Ovary (tissue), 9 donors: ENCODE results near the gene ADCK1. TPM values are rescaled to one million over a fixed set of nuclear protein-coding genes. Genes with fewer than 3 reads are reported as not detected.
A peak's percentile ranks its signal among the peaks of the same experiment; 100 is the strongest.

Experiments used
- DNase-seq, 5 donors: peaks; one replicate each; pipeline ENCODE4 v3.0.0-alpha.2; 2019 to 2020
- H3K27ac ChIP-seq, 2 donors: fragments of 200-600 bp; one replicate each; pipeline versions ENCODE4 v1.5.1 to v1.8.0; 2019 to 2022
- H3K27me3 ChIP-seq: fragments of 200-600 bp; one replicate; pipeline ENCODE4 v1.8.0; 2022
- H3K36me3 ChIP-seq: fragments of 200-600 bp; sonication (generic); one replicate; pipeline ENCODE4 v1.5.1; 2019
- H3K4me1 ChIP-seq: one replicate; pipeline ENCODE4 v1.8.1; 2013; ENCODE audit warnings: mild to moderate bottlenecking, moderate library complexity; ENCODE audit not compliant: insufficient read depth
- H3K4me3 ChIP-seq: fragments of 200-600 bp; sonication (generic); one replicate; pipeline ENCODE4 v1.5.1; 2017
- H3K9me3 ChIP-seq, 2 donors: fragments of 200-600 bp in 1 of 2; sonication (generic) in 1 of 2; one replicate each; pipeline versions ENCODE4 v1.5.1 to v1.8.1; 2013 to 2019; ENCODE audit warnings: mild to moderate bottlenecking in 1 of 2, moderate library complexity in 1 of 2
- EP300 ChIP-seq: sonication (generic); formaldehyde crosslinking; IDR thresholded peaks from one replicate; pipeline ENCODE4 v1.6.1; 2017; ENCODE audit warnings: antibody characterized with exemption
- POLR2A ChIP-seq: fragments of 450-650 bp; IDR thresholded peaks from one replicate; pipeline ENCODE4 v1.6.1; 2017; ENCODE audit warnings: antibody characterized with exemption, mild to moderate bottlenecking, moderate library complexity
- WGBS, 3 donors: extraction: QIAGEN DNeasy Blood & Tissue Kit in 1 of 3; methylation state at CpG; one replicate each; pipeline versions ENCODE4 v1.1.5 to v1.1.7; 2013 to 2017; 5-methylcytosine and 5-hydroxymethylcytosine counted together
- intact Hi-C, 4 donors: fragments of 100-400 bp; cut with DNase I; formaldehyde crosslinking; loops; one replicate each; pipeline versions ENCODE4 v1.11.0 to v1.15.1; 2022 to 2023
- polyA plus RNA-seq, 2 donors: library from polyadenylated mRNA; stranded (reverse); fragments of 200-250 nt in 1 of 2; fragments of 350-450 nt in 1 of 2; fragmentation: Illumina TruSeq in 1 of 2; extraction: RNeasy Lipid Tissue Mini Kit (QIAGEN cat#74804) in 1 of 2; gene quantifications; one replicate each; pipeline ENCODE4 v1.2.3, GENCODE V29; 2013 to 2014
- small RNA-seq: library from RNA; depleted of rRNA; stranded (forward); fragments of <200 nt; gene quantifications from one replicate; pipeline ENCODE3, GENCODE V24; 2016
- total RNA-seq, 7 donors: library from RNA; depleted of rRNA in 2 of 7; stranded (reverse); fragments of >200 nt in 2 of 7; fragmentation: NEBNext Ultra II Directional in 3 of 7; extraction: Animal tissue kit (Norgen Biotek cat#: 25700) in 3 of 7; gene quantifications; one replicate each; pipeline versions ENCODE4 v1.1.0 to v1.2.4, GENCODE V29; 2016 to 2023
- TF ChIP-seq, protein P1 (sequence below), 3 donors: fragments of 450-650 bp in 2 of 3; fragments of 200-600 bp in 1 of 3; IDR thresholded peaks; one replicate each; pipeline versions ENCODE4 v1.5.1 to v1.8.0; 2016 to 2022; ENCODE audit warnings: antibody characterized with exemption in 3 of 3, mild to moderate bottlenecking in 1 of 3
- donor health status: DM: no; HTN: no; CAD: no; lungs with moderate emphysema.
- donor health status: DM: no; HTN: no; CAD: no.
- donor health status: Bipolar disorder and iron deficiency.
- donor health status: DM: yes; HTN: yes; CAD: no.
- donor health status: DM: no; HTN: no; CAD: no.
- donor health status: DM: yes; HTN: yes; CAD: no.

The ADCK1 gene
- total and polyA plus RNA-seq, 9 donors = 1.7 to 7.9 (median 6.8) TPM

DNA sequence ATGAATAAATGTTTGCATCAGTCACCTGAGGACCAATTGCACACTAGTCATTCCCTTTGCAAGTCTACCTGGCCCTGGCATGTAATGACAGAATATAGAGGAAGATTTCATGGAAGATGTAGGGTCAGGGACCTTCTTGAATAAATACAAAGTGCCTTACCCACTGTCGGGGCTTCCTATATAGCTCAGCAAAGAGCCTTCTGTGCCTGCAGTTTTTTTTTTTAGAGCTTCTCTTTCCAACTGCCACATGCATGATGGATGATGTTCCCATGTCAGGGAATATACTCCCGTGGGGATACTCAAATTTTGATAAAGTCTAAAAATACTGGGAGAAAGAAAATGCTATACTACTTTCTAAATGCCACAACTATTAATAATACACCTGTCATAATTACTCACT, 176.7 kb downstream of the ADCK1 start:
- Histone ChIP-seq H3K4me3 (no peak overlapping the region), H3K27ac (no peak overlapping the region), H3K27me3 (no peaks in the 10 kb centered on the region), H3K9me3 (no peaks in the 10 kb centered on the region), H3K36me3 (no peaks in the 10 kb centered on the region), H3K4me1 (no peaks in the 10 kb centered on the region)
- no peak for DNase-seq
- 24 to 41% (median 26%) methylated on average over 2 of the region's 2 CpGs for WGBS, 3 donors
- TF ChIP-seq, protein P1, sequence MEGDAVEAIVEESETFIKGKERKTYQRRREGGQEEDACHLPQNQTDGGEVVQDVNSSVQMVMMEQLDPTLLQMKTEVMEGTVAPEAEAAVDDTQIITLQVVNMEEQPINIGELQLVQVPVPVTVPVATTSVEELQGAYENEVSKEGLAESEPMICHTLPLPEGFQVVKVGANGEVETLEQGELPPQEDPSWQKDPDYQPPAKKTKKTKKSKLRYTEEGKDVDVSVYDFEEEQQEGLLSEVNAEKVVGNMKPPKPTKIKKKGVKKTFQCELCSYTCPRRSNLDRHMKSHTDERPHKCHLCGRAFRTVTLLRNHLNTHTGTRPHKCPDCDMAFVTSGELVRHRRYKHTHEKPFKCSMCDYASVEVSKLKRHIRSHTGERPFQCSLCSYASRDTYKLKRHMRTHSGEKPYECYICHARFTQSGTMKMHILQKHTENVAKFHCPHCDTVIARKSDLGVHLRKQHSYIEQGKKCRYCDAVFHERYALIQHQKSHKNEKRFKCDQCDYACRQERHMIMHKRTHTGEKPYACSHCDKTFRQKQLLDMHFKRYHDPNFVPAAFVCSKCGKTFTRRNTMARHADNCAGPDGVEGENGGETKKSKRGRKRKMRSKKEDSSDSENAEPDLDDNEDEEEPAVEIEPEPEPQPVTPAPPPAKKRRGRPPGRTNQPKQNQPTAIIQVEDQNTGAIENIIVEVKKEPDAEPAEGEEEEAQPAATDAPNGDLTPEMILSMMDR (IDR thresholded peaks at IDR 0.05) = no peak
- TF ChIP-seq POLR2A (no peak), EP300 (no peak)
- intact Hi-C loops = no loop called here

DNA sequence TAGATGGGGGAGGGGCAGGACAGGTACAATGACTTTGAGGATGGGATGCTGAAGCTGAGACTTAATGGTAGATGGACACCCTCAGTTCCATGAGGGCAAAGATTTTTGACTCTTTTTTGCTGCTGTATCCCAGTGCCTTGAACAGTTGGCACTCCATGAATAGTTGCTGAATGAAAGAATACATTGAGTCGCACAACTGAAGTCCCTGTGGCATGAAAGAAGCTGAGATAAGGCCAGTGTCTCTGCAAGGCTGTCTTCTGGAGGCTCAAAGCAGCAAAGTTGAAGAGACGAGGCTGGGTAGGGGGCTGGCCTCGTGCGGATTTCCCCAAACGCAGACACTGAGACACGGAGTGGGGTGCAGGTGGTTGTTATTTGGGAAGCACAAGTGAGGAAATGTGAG, 179.3 kb downstream of the ADCK1 start:
- 78 to 90% (median 80%) methylated on average over 6 of the region's 6 CpGs for WGBS, 3 donors
- H3K4me1 ChIP-seq = no peaks in the 10 kb centered on the region
- intact Hi-C loops = no loop called here
- no peaks in the 10 kb centered on the region for H3K36me3 ChIP-seq
- H3K4me3 ChIP-seq = no peak overlapping the region
- TF ChIP-seq, protein P1 (IDR thresholded peaks at IDR 0.05) = no peak
- TF ChIP-seq POLR2A (no peak), EP300 (no peak)
- no peak for DNase-seq
- no peaks in the 10 kb centered on the region for H3K9me3 ChIP-seq
- H3K27ac ChIP-seq = no peak overlapping the region
- no peaks in the 10 kb centered on the region for H3K27me3 ChIP-seq

DNA sequence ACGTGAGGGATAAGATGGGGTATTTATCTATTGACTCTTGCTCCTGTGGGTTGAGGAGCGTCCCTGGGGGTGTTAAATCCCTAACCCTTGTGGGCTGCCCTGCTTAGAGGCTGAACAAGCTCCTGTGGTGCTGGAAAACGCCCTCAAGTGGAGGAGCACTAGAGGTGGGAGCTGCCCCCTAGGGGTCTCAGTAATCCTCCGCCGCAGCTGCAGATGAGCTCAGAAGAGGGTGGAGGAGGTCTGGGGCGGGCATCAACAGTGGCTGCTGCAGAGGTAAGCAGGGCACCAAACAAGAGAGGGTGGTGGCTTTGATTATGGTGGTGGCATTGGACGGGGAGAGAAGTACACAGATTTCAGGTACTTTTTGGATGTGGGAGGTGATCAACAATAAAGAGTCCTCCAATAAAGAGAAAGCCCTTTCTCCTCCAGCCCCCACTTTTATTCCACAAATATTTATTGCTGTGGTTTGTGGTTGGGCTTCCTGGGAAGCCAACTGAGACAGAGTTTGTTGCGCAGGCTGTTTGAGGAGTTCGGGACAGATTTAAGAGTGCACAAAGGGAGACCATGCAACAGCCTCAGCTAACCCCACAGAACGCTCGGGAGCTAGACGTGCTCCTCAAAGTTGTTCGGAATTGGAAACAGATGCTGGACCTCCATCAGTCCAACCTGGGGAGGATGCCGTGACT, 179.9 kb downstream of the ADCK1 start:
- 32 to 53% (median 33%) methylated on average over 14 of the region's 14 CpGs for WGBS, 3 donors
- no peaks in the 10 kb centered on the region for H3K9me3 ChIP-seq
- H3K27ac ChIP-seq = no peak overlapping the region
- H3K4me3 ChIP-seq = no peak overlapping the region
- no peak for DNase-seq
- TF ChIP-seq POLR2A (no peak), EP300 (no peak)
- TF ChIP-seq, protein P1 (IDR thresholded peaks at IDR 0.05) = no peak
- no peaks in the 10 kb centered on the region for H3K27me3 ChIP-seq
- intact Hi-C loops = no loop called here
- H3K36me3 ChIP-seq = no peaks in the 10 kb centered on the region
- H3K4me1 ChIP-seq = no peaks in the 10 kb centered on the region

DNA sequence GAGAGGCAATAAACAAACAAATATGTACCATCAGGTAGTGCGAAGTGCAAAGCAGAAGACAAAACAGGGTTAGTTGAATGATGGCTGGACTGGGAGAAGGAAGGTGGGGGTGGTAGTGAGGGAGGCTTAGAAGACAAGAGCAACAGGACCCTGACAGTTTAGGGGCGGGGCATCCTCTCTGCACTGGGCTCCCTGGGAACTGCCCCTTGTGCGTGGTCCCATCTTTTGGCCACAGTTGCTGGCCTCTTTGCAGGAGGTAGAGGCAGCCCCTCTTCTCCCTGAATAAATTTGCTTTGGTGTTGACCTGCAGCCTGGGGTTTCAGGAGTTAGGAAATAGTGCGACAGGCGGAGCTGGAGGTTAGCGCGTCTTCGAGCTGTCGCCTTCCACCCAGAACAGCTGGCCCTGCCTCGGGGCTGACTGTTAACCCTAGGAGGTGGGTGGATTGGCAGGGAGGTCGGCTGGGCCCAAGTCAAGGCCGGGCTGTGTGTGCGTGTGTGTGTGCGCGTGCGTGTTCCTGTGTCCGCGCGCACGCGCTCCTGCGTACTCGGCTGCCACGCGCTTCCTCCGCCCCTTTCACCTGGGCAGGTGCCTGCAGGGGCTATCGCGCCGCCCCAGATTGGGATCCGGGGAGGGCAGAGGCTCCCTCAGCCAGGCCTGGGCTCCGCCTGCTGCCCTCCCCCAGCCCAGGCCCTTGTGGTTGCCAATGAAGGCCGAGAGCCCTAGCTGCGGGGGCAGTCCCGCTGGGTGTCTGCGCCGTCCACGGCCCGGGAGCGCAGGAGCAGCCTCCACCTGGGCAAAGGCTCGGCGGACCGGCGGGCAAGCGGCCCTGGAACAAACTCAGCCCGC, 180.8 kb downstream of the ADCK1 start:
- no peaks in the 10 kb centered on the region for H3K4me1 ChIP-seq
- no peaks in the 10 kb centered on the region for H3K36me3 ChIP-seq
- 5 to 12% (median 9%) methylated on average over 22 to 45 of the region's 45 CpGs for WGBS, 3 donors
- H3K27ac ChIP-seq = no peak overlapping the region
- H3K4me3 ChIP-seq = no peak overlapping the region
- intact Hi-C loops = no loop called here
- DNase-seq = peak in 2 of 5 donors; percentile 37
- TF ChIP-seq EP300 = no peak
- no peak for TF ChIP-seq POLR2A
- TF ChIP-seq, protein P1 (IDR thresholded peaks at IDR 0.05) = no peak
- H3K27me3 ChIP-seq = no peaks in the 10 kb centered on the region
- no peaks in the 10 kb centered on the region for H3K9me3 ChIP-seq

Small RNA genes within 50 kb of the gene (small RNA-seq; reads per million reads assigned to genes)
- not detected for gene RF00019

Other genes with a start within 250 kb of the ADCK1 start
- gene SPTLC2, start 183.5 kb upstream of the ADCK1 start, total RNA-seq = 10 to 100 TPM; 13.1 to 31.1 (median 22.2) TPM
- gene SPTLC2, start 183.5 kb upstream of the ADCK1 start, polyA plus RNA-seq = 10 to 100 TPM in 1 of 2 donors, 1 to 10 TPM in 1; 8.0 to 18.4 TPM
- 10 to 100 TPM in 3 of 7 donors, 1 to 10 TPM in 4; 8.4 to 13.3 (median 9.9) TPM for gene ALKBH1, start 92.1 kb upstream of the ADCK1 start, total RNA-seq
- 10 to 100 TPM; 10.8 to 12.8 TPM for gene ALKBH1, start 92.1 kb upstream of the ADCK1 start, polyA plus RNA-seq
- 100 to 1,000 TPM in 2 of 7 donors, 10 to 100 TPM in 5; 61.6 to 142 (median 75.3) TPM for gene SLIRP, start 92.0 kb upstream of the ADCK1 start, total RNA-seq
- gene SLIRP, start 92.0 kb upstream of the ADCK1 start, polyA plus RNA-seq = 100 to 1,000 TPM in 1 of 2 donors, 10 to 100 TPM in 1; 88.4 to 146 TPM
- 10 to 100 TPM; 29.2 to 80.1 (median 69.8) TPM for gene SNW1, start 39.0 kb upstream of the ADCK1 start, total RNA-seq
- gene SNW1, start 39.0 kb upstream of the ADCK1 start, polyA plus RNA-seq = 10 to 100 TPM; 55.7 to 87.8 TPM